Fibroblast of lung (primary cell): ENCODE results near the gene TRMT11. TPM values are rescaled to one million over a fixed set of nuclear protein-coding genes. Genes with fewer than 3 reads are reported as not detected.

ENCODE experiments used
- DNase-seq, 2 donors: peaks; one replicate each; pipeline versions ENCODE4 v3.0.0 to v3.0.0-alpha.2; 2010; ENCODE audit warnings: low read depth in 2 of 2
- H2AFZ ChIP-seq: 2 replicates; pipeline ENCODE4 v1.5.1; 2012; ENCODE audit warnings: low read length, control low read depth, inconsistent platforms
- H3K27ac ChIP-seq: 2 replicates; pipeline ENCODE4 v1.5.1; 2011; ENCODE audit warnings: low read length, control low read depth; ENCODE audit not compliant: insufficient read depth
- H3K27me3 ChIP-seq: 2 replicates; pipeline ENCODE4 v1.5.1; 2011; ENCODE audit warnings: mild to moderate bottlenecking, low read length; ENCODE audit not compliant: control insufficient read depth, insufficient read depth
- H3K36me3 ChIP-seq: 2 replicates; pipeline ENCODE4 v1.5.1; 2011; ENCODE audit warnings: low read length; ENCODE audit not compliant: control insufficient read depth, insufficient read depth
- H3K4me1 ChIP-seq: 2 replicates; pipeline ENCODE4 v1.5.1; 2011; ENCODE audit warnings: low read length; ENCODE audit not compliant: control insufficient read depth, insufficient read depth; ENCODE audit errors: extremely low read depth
- H3K4me2 ChIP-seq: 2 replicates; pipeline ENCODE4 v1.5.1; 2011; ENCODE audit warnings: low read length, control low read depth; ENCODE audit not compliant: insufficient read depth; ENCODE audit errors: extremely low read depth
- H3K4me3 ChIP-seq, 4 experiments: fragments of 200-600 bp in 1 of 4; sonication (generic) in 1 of 4; replicated peaks in 1 of 4; 2 replicates each; pipeline ENCODE4 v1.5.1; 2011 to 2016; ENCODE audit warnings: low read length in 4 of 4, low read depth in 3 of 4, mild to moderate bottlenecking in 3 of 4, control low read depth in 2 of 4, inconsistent platforms in 1 of 4, mixed read lengths in 1 of 4; ENCODE audit not compliant: insufficient read depth in 1 of 4; ENCODE audit errors: control extremely low read depth in 1 of 4
- H3K79me2 ChIP-seq: 2 replicates; pipeline ENCODE4 v1.5.1; 2012; ENCODE audit warnings: mild to moderate bottlenecking, low read length, inconsistent platforms; ENCODE audit not compliant: control insufficient read depth, insufficient read depth
- H3K9ac ChIP-seq: 2 replicates; pipeline ENCODE4 v1.5.1; 2011; ENCODE audit warnings: mild to moderate bottlenecking, low read length, control low read depth; ENCODE audit not compliant: insufficient read depth
- H3K9me3 ChIP-seq: 2 replicates; pipeline ENCODE4 v1.5.1; 2012; ENCODE audit warnings: low read depth, low read length; ENCODE audit not compliant: control insufficient read depth, insufficient read depth
- H4K20me1 ChIP-seq: 2 replicates; pipeline ENCODE4 v1.5.1; 2011; ENCODE audit warnings: low read length; ENCODE audit not compliant: control insufficient read depth, insufficient read depth; ENCODE audit errors: extremely low read depth
- EZH2 ChIP-seq: IDR thresholded peaks from 2 replicates; pipeline ENCODE4 v1.5.1; 2012; ENCODE audit warnings: low read length, control low read depth, mild to moderate bottlenecking; ENCODE audit errors: missing control alignments
- polyA plus RNA-seq, 2 donors: library from polyadenylated mRNA; depleted of rRNA in 1 of 2; stranded (reverse) in 1 of 2; unstranded in 1 of 2; fragments of >200 nt; gene quantifications; 2 replicates each; pipeline ENCODE4 v1.2.1, GENCODE V29; 2011 to 2012; ENCODE audit warnings: missing spikeins in 1 of 2
- total RNA-seq: library from RNA; depleted of rRNA; stranded (reverse); fragments of >200 nt; gene quantifications from 2 replicates; pipeline ENCODE4 v1.2.1, GENCODE V29; 2014
- TF ChIP-seq, protein P1 (sequence below), 2 donors: IDR thresholded peaks in 1 of 2; conservative IDR thresholded peaks in 1 of 2; 1 replicate in 1 of 2; 2 replicates in 1 of 2; pipeline ENCODE4 v1.5.1; 2011 to 2012; ENCODE audit warnings: low read length in 2 of 2, control low read depth in 1 of 2, inconsistent platforms in 1 of 2, low read depth in 1 of 2, mild to moderate bottlenecking in 1 of 2

TRMT11 gene
- total and polyA plus RNA-seq, 2 donors (not counting 1 experiment from before 2014, with no cell fraction given), result 22.1 to 23.5 TPM

DNA sequence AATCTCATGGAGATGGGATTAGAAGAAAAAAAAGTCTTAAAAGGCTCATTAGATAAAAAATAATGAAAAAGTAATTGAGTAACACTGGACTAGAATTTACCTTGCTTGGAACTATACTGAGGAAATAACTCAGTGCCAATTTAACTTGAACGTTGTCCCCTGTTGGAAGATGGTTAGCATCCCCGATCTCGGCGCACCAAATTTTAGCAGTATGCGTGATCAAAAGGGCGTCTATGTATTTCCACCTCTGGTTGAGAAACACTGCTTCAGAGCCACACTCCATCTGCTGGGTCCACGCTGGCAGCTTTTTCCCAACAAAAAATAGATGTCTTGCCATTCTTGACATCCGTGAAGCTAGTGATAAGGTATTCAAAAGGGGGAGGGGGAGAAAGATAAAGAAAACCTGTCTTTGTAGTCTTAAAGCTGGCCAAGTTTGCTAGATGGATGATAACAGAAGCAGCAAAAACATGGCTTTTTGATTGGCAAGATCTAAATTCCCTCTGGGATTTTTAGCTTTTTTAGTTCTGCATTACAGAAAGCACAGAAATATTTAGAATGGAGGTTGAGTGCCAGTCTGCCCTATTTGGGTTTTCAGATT, 23.3 kb upstream of the TRMT11 start:
- Histone ChIP-seq H3K9ac (no peak overlapping the region), H3K36me3 (no peaks in the 10 kb centered on the region), H3K4me1 (no peaks in the 10 kb centered on the region), H4K20me1 (no peaks in the 10 kb centered on the region), H3K27ac (no peak overlapping the region), H3K4me2 (no peak overlapping the region), H2AFZ (no peak overlapping the region), H3K27me3 (no peaks in the 10 kb centered on the region), H3K4me3 (no peak overlapping the region), H3K79me2 (no peaks in the 10 kb centered on the region), H3K9me3 (no peaks in the 10 kb centered on the region)
- TF ChIP-seq, protein P1, sequence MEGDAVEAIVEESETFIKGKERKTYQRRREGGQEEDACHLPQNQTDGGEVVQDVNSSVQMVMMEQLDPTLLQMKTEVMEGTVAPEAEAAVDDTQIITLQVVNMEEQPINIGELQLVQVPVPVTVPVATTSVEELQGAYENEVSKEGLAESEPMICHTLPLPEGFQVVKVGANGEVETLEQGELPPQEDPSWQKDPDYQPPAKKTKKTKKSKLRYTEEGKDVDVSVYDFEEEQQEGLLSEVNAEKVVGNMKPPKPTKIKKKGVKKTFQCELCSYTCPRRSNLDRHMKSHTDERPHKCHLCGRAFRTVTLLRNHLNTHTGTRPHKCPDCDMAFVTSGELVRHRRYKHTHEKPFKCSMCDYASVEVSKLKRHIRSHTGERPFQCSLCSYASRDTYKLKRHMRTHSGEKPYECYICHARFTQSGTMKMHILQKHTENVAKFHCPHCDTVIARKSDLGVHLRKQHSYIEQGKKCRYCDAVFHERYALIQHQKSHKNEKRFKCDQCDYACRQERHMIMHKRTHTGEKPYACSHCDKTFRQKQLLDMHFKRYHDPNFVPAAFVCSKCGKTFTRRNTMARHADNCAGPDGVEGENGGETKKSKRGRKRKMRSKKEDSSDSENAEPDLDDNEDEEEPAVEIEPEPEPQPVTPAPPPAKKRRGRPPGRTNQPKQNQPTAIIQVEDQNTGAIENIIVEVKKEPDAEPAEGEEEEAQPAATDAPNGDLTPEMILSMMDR (conservative IDR thresholded peaks at IDR 0.05 in 1 of 2, IDR thresholded peaks at IDR 0.05 in 1 of 2; ENCODE audit: low read depth in 1 of 2, low read length in 2 of 2), result no peak
- TF ChIP-seq EZH2, result no peak
- no peak for DNase-seq

DNA sequence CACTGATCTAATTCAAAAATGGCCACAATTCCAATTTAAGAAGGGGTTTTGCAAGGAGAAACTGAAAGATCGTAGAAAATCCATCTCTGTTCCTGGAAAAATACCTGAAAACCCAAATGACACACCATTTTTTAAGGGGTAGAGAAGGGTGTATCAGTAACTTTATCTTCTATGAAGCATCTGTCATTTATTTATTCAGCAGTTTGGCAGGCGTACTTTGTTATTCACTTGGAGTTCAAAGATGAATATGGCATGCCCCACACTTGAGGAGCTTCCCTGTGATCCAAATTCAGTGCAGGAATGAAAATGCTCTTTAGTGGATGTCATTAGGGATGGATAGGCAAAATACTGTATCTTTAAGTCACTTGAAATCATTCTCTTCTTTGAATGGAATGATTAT, 22.5 kb upstream of the TRMT11 start:
- TF ChIP-seq, protein P1 (conservative IDR thresholded peaks at IDR 0.05 in 1 of 2, IDR thresholded peaks at IDR 0.05 in 1 of 2; ENCODE audit: low read depth in 1 of 2, low read length in 2 of 2), result no peak
- TF ChIP-seq EZH2, result no peak
- Histone ChIP-seq H3K9ac (no peak overlapping the region), H3K27ac (no peak overlapping the region), H3K79me2 (no peaks in the 10 kb centered on the region), H3K36me3 (no peaks in the 10 kb centered on the region), H4K20me1 (no peaks in the 10 kb centered on the region), H3K27me3 (no peaks in the 10 kb centered on the region), H3K4me2 (no peak overlapping the region), H3K4me1 (no peaks in the 10 kb centered on the region), H3K9me3 (no peaks in the 10 kb centered on the region), H2AFZ (no peak overlapping the region), H3K4me3 (no peak overlapping the region)
- no peak for DNase-seq

DNA sequence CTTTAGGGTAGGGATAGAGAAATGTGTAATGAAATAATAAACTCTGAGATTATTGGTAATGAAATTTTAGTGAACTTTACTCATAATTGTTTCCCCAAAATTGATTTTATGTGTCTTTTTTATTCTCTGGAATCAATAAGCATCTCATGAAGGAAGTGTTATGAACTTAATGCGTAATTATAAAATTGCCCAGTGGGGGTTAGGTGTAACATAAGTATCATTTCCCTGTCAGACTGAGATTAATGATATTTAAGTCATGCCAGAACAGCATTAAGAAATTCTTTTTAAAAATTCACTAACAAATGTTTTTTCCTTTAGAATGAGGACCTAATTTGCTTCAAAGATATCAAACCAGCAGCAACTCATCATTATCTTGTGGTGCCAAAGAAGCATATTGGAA, 19.8 kb upstream of the TRMT11 start:
- H3K36me3 ChIP-seq, result no peaks in the 10 kb centered on the region
- H3K79me2 ChIP-seq, result no peaks in the 10 kb centered on the region
- no peaks in the 10 kb centered on the region for H4K20me1 ChIP-seq
- no peak for DNase-seq
- H3K27me3 ChIP-seq, result no peaks in the 10 kb centered on the region
- no peak overlapping the region for H3K9ac ChIP-seq
- no peak overlapping the region for H3K4me3 ChIP-seq
- H3K9me3 ChIP-seq, result no peaks in the 10 kb centered on the region
- H3K4me2 ChIP-seq, result no peak overlapping the region
- no peak overlapping the region for H3K27ac ChIP-seq
- no peak overlapping the region for H2AFZ ChIP-seq
- TF ChIP-seq, protein P1 (conservative IDR thresholded peaks at IDR 0.05 in 1 of 2, IDR thresholded peaks at IDR 0.05 in 1 of 2; ENCODE audit: low read depth in 1 of 2, low read length in 2 of 2), result no peak
- no peak for TF ChIP-seq EZH2
- H3K4me1 ChIP-seq, result no peaks in the 10 kb centered on the region
